NCI-H187 treated with DMSO at 0.1 percent for 48 hours (cell line): ENCODE data around the gene PROX2.

ENCODE experiments used
- DNase-seq: peaks from one replicate; lab custom pipeline; 2025; lab: John Stamatoyannopoulos, UW

PROX2 gene

GRCh38 chr14:74841230-74842207 lies 34.4 kb downstream of the PROX2 start:
- no peak for DNase-seq

- no peak for DNase-seq
Measured at GRCh38 chr14:74840603-74841030, 35.3 kb downstream of the PROX2 start.

- DNase-seq = no peak
Measured at GRCh38 chr14:74838166-74838565, 37.8 kb downstream of the PROX2 start.

GRCh38 chr14:74836251-74836960 lies 39.5 kb downstream of the PROX2 start:
- no peak for DNase-seq

- no peak for DNase-seq
Measured at GRCh38 chr14:74835645-74836250, 40.2 kb downstream of the PROX2 start.

- DNase-seq = no peak
Measured at GRCh38 chr14:74834692-74835392, 41.1 kb downstream of the PROX2 start.

GRCh38 chr14:74832849-74833248 lies 43.1 kb downstream of the PROX2 start:
- no peak for DNase-seq

GRCh38 chr14:74829251-74829650 lies 46.7 kb downstream of the PROX2 start:
- no peak for DNase-seq

GRCh38 chr14:74826574-74826973 lies 49.4 kb downstream of the PROX2 start:
- no peak for DNase-seq
